Endometrial microvascular endothelial cells (primary cell): ENCODE measurements around the gene GPR107. TPM values are rescaled to one million over a fixed set of nuclear protein-coding genes. Genes with fewer than 3 reads are reported as not detected.

Experiments
- in situ Hi-C: cut with HindIII; loops from 2 replicates; pipeline ENCODE4 v1.10.0; 2017; ENCODE audit warnings: low sequenced_read_pairs, low pct_unique_long_range_greater_than_20kb; ENCODE audit errors: inconsistent ontology term
- total RNA-seq: library from RNA; depleted of rRNA; stranded (reverse); fragments of >200 nt; gene quantifications from one replicate; pipeline ENCODE4 v1.2.3, GENCODE V29; 2015; ENCODE audit errors: inconsistent ontology term

GPR107 gene
- total RNA-seq, 1 donor from 2014 or later = 21.6 TPM

- in situ Hi-C loops = no loop called here
These were observed 132.3 kb downstream of the GPR107 start for GRCh38 chr9:130186051-130186450.

GRCh38 chr9:130186839-130187522, 133.3 kb downstream of the GPR107 start:
- in situ Hi-C loops = no loop called here

GRCh38 chr9:130187523-130187846, 133.8 kb downstream of the GPR107 start:
- in situ Hi-C loops = no loop called here

DNA sequence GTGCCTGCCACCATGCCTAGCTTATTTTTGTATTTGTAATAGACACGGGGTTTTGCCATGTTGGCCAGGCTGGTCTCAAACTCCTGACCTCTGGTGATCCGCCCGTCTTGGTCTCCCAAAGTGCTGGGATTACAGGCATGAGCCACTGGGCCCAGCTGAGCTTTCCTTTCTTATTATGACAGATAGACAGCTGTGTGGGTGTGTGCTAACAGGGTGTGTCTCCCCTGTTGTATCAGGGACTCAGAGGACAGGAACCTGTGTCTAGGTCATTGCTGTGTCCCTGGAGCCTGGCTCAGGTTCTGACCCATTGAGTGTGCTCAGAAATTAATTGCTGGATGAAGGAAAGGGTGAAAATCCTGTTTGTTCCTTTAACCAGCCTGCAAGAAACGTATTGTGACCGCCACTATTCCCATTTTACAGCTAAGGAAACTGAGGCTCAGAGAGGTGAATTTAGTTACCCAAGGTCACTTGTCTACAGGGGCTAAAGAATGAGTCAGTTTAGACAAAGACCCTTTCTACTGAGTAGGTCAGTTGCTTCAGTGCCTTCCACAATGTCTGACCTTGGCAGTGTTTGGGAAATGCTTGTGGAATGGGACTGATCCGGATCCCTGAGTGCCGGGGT, 135.3 kb downstream of the GPR107 start:
- in situ Hi-C loops = no loop called here

Other genes starting within 250 kb of the GPR107 start
- 92.7 TPM for gene TOR1A, start 229.8 kb upstream of the GPR107 start, total RNA-seq
- 45.3 TPM for gene C9orf78, start 218.6 kb upstream of the GPR107 start, total RNA-seq
- 9.8 TPM for gene USP20, start 218.4 kb upstream of the GPR107 start, total RNA-seq
- gene FNBP1, start 10.7 kb upstream of the GPR107 start, total RNA-seq = 6.9 TPM
- gene NCS1, start 118.5 kb downstream of the GPR107 start, total RNA-seq = 41.6 TPM
- gene HMCN2, start 211.9 kb downstream of the GPR107 start, total RNA-seq = not detected